ENCODE measurements around the gene KIF26A. TPM values are rescaled to one million over a fixed set of nuclear protein-coding genes. Genes with fewer than 3 reads are reported as not detected.

KIF26A gene
- polyA plus RNA-seq, 3 donors from 2014 or later: not detected

GRCh38 chr14:104096751-104097700 is 41.4 kb upstream of the KIF26A start:
- Mint-ChIP-seq H3K4me1 (peaks cover 0 to 4% of the 10 kb centered on the region in 2 donors), H3K4me3 (no peak overlapping the region), H3K27ac (no peak overlapping the region), H3K9me3 (no peaks in the 10 kb centered on the region), H3K27me3 (ENCODE audit: low read depth in 3 of 3) (peaks cover 0 to 3% (median 0%) of the 10 kb centered on the region in 3 donors), H3K36me3 (no peaks in the 10 kb centered on the region)
- DNase-seq: no peak

DNA sequence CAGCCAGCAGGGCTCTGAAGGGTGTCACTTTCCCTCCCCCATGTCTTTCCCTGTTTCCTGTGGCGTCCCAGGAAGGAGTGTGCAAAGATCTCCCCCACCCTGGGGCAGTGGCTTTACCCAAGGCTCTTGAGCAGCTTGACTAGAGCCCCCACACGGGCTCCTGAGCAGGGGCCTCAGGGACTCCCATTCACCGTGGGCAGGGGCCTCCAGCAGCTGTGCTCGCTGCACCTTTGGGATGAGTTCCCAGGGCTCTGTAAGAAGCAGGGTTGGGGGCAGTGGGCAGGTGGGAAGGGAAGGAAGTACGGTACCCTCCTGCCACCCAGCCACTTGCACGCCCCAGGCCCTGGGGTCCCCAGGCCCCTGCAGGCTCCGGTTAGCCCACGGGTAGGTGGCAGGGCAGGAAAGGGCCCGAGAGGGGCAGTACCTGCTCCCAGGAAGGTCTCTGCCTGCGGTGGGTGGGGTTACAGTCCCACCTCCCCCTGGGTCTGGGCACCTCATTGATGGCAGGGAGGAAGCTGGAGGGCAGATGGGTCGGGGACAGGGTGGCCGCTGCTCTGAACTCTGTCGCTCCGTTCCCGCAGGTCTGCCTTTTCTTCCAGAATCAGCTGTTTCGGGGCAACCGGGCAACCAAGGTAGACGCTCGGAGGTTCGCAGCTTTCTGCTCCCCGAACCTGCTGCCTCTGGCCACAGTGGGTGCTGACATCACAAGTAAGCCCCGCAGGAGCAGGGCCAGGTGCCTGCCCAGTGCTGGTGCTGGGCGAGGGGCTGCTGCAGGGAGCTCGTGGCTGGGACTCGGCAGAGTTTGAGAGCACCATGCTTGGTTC is 39.9 kb upstream of the KIF26A start:
- Mint-ChIP-seq H3K36me3 (no peaks in the 10 kb centered on the region), H3K4me1 (peaks cover 0 to 4% of the 10 kb centered on the region in 2 donors), H3K27ac (no peak overlapping the region), H3K4me3 (no peak overlapping the region), H3K9me3 (no peaks in the 10 kb centered on the region), H3K27me3 (ENCODE audit: low read depth in 3 of 3) (peaks cover 0 to 3% (median 0%) of the 10 kb centered on the region in 3 donors)
- no peak for DNase-seq

- no peaks in the 10 kb centered on the region for H3K36me3 Mint-ChIP-seq
- H3K27me3 Mint-ChIP-seq (ENCODE audit: low read depth in 3 of 3): peaks cover 0 to 3% (median 0%) of the 10 kb centered on the region in 3 donors
- no peak overlapping the region for H3K4me3 Mint-ChIP-seq
- H3K9me3 Mint-ChIP-seq: no peaks in the 10 kb centered on the region
- H3K27ac Mint-ChIP-seq: no peak overlapping the region
- H3K4me1 Mint-ChIP-seq: peaks cover 0 to 2% of the 10 kb centered on the region in 2 donors
- no peak for DNase-seq
Observed at GRCh38 chr14:104099096-104100041, 39.0 kb upstream of the KIF26A start.

- no peak overlapping the region for H3K27ac Mint-ChIP-seq
- H3K36me3 Mint-ChIP-seq: no peaks in the 10 kb centered on the region
- H3K4me1 Mint-ChIP-seq: no peaks in the 10 kb centered on the region
- H3K9me3 Mint-ChIP-seq: no peaks in the 10 kb centered on the region
- peaks cover 0 to 3% (median 0%) of the 10 kb centered on the region in 3 donors for H3K27me3 Mint-ChIP-seq (ENCODE audit: low read depth in 3 of 3)
- DNase-seq: no peak
- no peak overlapping the region for H3K4me3 Mint-ChIP-seq
Observed at GRCh38 chr14:104100171-104101085, 38.0 kb upstream of the KIF26A start.

DNA sequence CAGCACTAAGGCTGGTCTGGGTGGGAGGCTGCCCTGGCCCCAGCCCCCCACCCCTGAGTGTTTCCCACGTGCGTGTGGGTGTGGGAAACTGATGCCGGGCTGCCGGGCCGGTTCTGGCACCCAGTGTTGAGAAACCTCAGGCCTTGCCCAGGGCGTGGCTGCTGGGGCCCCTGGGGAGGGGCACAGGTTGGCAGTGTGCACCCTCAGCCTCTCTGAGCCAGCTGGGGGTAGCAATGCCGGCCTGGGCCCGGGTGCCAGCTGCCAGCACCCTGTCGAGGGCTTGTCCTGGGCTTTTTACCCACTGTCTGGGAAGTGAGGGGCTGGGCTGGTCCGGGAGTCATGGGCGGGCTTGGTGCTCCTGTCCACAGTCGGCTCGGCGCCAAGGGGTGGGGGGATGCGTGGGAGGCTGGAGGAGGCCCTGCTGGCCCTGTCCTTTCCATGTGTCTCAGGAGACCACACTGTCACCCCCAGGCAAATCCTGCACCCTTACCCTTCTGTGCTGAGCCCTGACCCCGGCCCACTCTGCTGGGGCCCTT is 37.2 kb upstream of the KIF26A start:
- no peak overlapping the region for H3K27ac Mint-ChIP-seq
- no peak overlapping the region for H3K4me3 Mint-ChIP-seq
- H3K4me1 Mint-ChIP-seq: no peaks in the 10 kb centered on the region
- peaks cover 0 to 1% (median 0%) of the 10 kb centered on the region in 3 donors for H3K27me3 Mint-ChIP-seq (ENCODE audit: low read depth in 3 of 3)
- H3K36me3 Mint-ChIP-seq: no peaks in the 10 kb centered on the region
- no peak for DNase-seq
- H3K9me3 Mint-ChIP-seq: no peaks in the 10 kb centered on the region

DNA sequence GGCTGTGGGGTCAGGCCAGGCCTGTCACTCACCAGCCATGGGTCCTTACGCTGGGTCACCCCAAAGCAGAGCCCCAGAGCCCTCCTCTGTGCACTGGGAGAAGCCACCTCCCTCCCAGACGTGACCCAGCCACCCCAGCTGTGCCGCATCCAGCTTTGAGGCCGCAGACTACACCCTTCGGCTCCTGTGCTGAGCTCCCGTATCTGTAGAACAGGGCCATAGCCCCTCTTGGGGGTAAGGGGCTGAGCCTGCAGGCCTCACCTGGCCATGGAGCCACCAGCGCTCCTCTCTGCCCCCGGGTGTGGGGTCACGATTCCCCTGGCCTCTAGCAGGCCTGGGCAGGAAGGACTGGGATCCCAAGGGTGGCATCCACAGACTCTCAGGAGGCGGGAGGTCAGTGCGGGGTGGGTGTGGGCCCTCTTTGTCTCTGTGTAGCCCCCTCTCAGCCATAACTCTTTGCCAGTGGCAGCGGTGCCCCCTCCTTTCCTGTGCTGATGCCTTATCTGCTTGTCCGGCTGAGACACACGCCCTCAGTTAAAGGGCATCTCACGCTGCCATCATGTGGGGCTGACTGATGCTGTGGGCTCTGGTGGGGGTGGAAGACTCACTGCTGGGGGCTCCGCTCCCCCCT is 36.6 kb upstream of the KIF26A start:
- Mint-ChIP-seq H3K9me3 (no peaks in the 10 kb centered on the region), H3K27me3 (ENCODE audit: low read depth in 3 of 3) (peaks cover 0 to 1% (median 0%) of the 10 kb centered on the region in 3 donors), H3K27ac (no peak overlapping the region), H3K4me1 (no peaks in the 10 kb centered on the region), H3K4me3 (no peak overlapping the region), H3K36me3 (no peaks in the 10 kb centered on the region)
- DNase-seq: no peak

DNA sequence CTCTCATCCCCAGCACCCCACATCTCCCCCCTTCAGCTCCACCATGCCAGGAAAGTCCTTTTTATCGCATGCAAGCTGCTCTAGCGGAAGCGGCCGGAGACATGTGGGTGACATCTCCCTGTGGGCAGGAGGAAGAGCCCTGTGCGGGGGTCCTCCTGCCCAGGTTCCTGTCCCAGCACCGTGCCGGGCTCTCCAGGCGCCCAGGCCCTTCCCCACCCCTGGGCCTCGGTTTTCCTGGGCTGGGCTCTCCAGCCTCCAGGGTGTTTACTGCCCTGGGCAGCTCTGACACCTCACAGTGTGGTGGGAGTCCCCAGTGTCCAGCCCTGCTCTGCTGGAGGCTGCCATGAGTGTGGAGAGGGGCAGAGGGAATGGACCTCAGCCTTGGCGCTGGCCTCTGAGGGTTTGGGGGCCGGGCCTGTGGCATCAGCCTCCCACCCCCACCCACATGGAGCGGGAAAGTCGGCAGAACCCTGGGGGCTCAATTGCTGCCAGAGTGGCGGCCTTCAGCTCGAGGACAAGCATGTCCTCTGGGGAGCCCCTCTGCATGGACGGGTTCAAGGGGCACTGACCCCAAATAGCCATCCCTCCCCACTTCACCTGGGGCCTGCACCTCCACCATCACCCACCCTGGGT is 36.0 kb upstream of the KIF26A start:
- DNase-seq: no peak
- Mint-ChIP-seq H3K36me3 (no peaks in the 10 kb centered on the region), H3K4me3 (no peak overlapping the region), H3K4me1 (no peaks in the 10 kb centered on the region), H3K27ac (no peak overlapping the region), H3K27me3 (ENCODE audit: low read depth in 3 of 3) (peaks cover 0 to 1% (median 0%) of the 10 kb centered on the region in 3 donors), H3K9me3 (no peaks in the 10 kb centered on the region)

GRCh38 chr14:104103061-104103445 is 35.3 kb upstream of the KIF26A start:
- Mint-ChIP-seq H3K27me3 (ENCODE audit: low read depth in 3 of 3) (peaks cover 0 to 1% (median 0%) of the 10 kb centered on the region in 3 donors), H3K9me3 (no peaks in the 10 kb centered on the region), H3K4me1 (no peaks in the 10 kb centered on the region), H3K36me3 (no peaks in the 10 kb centered on the region), H3K27ac (no peak overlapping the region), H3K4me3 (no peak overlapping the region)
- no peak for DNase-seq

- Mint-ChIP-seq H3K4me1 (no peaks in the 10 kb centered on the region), H3K4me3 (no peak overlapping the region), H3K9me3 (no peaks in the 10 kb centered on the region), H3K36me3 (no peaks in the 10 kb centered on the region), H3K27me3 (ENCODE audit: low read depth in 3 of 3) (peaks cover 0 to 1% (median 0%) of the 10 kb centered on the region in 3 donors), H3K27ac (no peak overlapping the region)
- no peak for DNase-seq
Observed at GRCh38 chr14:104103446-104104075, 34.8 kb upstream of the KIF26A start.

DNA sequence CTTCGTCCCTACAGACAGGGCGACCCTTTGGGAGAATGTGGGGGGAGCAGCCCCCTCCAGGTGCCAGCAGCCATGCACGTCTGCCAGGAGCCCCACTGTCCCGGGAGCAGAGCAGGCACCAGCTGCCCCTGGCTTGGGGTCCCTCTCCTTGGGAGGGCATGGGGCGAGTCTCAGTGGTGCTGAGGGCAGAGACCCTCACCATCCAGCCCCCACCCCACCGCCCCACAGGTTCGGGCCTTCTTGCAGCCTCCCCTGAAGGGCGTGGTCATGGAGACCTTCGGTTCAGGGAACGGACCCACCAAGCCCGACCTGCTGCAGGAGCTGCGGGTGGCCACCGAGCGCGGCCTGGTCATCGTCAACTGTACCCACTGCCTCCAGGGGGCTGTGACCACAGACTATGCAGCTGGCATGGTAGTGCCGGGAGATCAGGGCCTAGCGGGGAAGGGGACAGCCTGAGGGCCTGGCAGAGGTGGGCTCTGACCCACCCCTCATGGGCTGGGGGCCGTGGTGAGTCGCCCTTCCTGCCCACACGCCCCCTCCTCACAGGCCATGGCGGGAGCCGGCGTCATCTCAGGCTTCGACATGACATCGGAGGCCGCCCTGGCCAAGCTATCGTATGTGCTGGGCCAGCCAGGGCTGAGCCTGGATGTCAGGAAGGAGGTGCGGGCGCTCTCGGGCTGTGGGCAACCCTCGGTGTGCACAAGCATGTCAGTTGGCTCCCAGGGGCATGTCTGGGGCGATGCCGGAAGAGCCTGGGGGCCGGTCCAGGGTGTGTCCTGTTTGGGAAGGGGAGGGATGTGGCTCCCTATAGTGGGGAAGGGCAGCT is 34.1 kb upstream of the KIF26A start:
- no peaks in the 10 kb centered on the region for H3K4me1 Mint-ChIP-seq
- H3K27ac Mint-ChIP-seq: no peak overlapping the region
- H3K36me3 Mint-ChIP-seq: no peaks in the 10 kb centered on the region
- H3K9me3 Mint-ChIP-seq: no peaks in the 10 kb centered on the region
- peaks cover 0 to 1% (median 0%) of the 10 kb centered on the region in 3 donors for H3K27me3 Mint-ChIP-seq (ENCODE audit: low read depth in 3 of 3)
- no peak overlapping the region for H3K4me3 Mint-ChIP-seq
- no peak for DNase-seq
